ENCODE measurements around the gene CELF2. TPM values are rescaled to one million over a fixed set of nuclear protein-coding genes. Genes with fewer than 3 reads are reported as not detected.
A peak's percentile ranks its signal among the peaks of the same experiment; 100 is the strongest.

Gene CELF2
- total and polyA plus RNA-seq, 2 of the 4 experiments (the other 2 are of a cell fraction): 3.5 to 6.6 TPM

- Histone ChIP-seq H2BK5ac (ENCODE audit: low read depth, low read length, poor library complexity, severe bottlenecking) (no peak overlapping the region), H3K4me2 (ENCODE audit: low read depth, low read length) (no peak overlapping the region), H3K18ac (ENCODE audit: low read depth, low read length) (no peak overlapping the region; the same call in 1 of the 2 replicates), H3K14ac (replicated peaks; ENCODE audit: low read depth, low read length) (peak overlapping the region; percentile 41; the same call in 1 of the 2 replicates), H2BK120ac (ENCODE audit: low read depth, low read length) (peak overlapping the region; percentile 49), H4K20me1 (ENCODE audit: insufficient read depth, low read length) (no peaks in the 10 kb centered on the region), H3K9ac (ENCODE audit: low read depth, low read length) (no peak overlapping the region), H4K91ac (ENCODE audit: insufficient read depth, low read depth, low read length) (no peak overlapping the region), H3K36me3 (ENCODE audit: control insufficient read depth, insufficient read depth, low read length) (no peaks in the 10 kb centered on the region), H3K9me1 (ENCODE audit: insufficient read depth, low read length) (no peaks in the 10 kb centered on the region; the same call in 1 of the 2 replicates), H3K4ac (ENCODE audit: low read depth, low read length) (peak overlapping the region; percentile 38; the same call in 1 of the 2 replicates), H3K23ac (ENCODE audit: low read depth, low read length) (no peak overlapping the region), H2BK15ac (ENCODE audit: low read depth, low read length) (no peak overlapping the region), H3K4me1 (ENCODE audit: control insufficient read depth, insufficient read depth, low read length) (peaks cover 5% of the 10 kb centered on the region), H2BK20ac (ENCODE audit: low read depth, low read length) (no peak overlapping the region), H4K8ac (ENCODE audit: low read depth in 2 of 2, low read length in 2 of 2) (no peak overlapping the region), H3K79me1 (ENCODE audit: low read depth in 1 of 2, low read length in 2 of 2) (no peaks in the 10 kb centered on the region), H4K5ac (ENCODE audit: low read depth, low read length) (no peak overlapping the region), H2AK5ac (ENCODE audit: low read depth, low read length) (no peak overlapping the region), H2AK9ac (replicated peaks; ENCODE audit: low read depth, low read length, poor library complexity) (no peak overlapping the region), H3K4me3 (ENCODE audit: insufficient read depth, low read depth, low read length) (no peak overlapping the region), H3K27ac (ENCODE audit: insufficient read depth, low read length) (no peak overlapping the region), H3K56ac (ENCODE audit: extremely low read depth, insufficient read depth, low read length) (no peak overlapping the region), H3K9me3 (ENCODE audit: control insufficient read depth, insufficient read depth, low read length) (no peaks in the 10 kb centered on the region; the same call in 1 of the 2 replicates), H3K27me3 (ENCODE audit: control insufficient read depth, insufficient read depth, low read length) (no peaks in the 10 kb centered on the region), H2AFZ (replicated peaks; ENCODE audit: low read length, poor library complexity) (peak overlapping the region; percentile 4)
- ChIA-PET POLR2A (ENCODE audit: unreplicated experiment) (no interaction called here), CTCF (interaction anchor here (0.6 to 0.7 kb wide), 2 partner anchors 183 to 488 kb away, joined by 3 to 5 read pairs; no protein-coding TSS in a partner anchor)
- dilution Hi-C loops (cut with HindIII; ENCODE audit: low sequenced_read_pairs, unreplicated experiment) (no loop called here), intact Hi-C loops (cut with micrococcal nuclease) (no loop called here), in situ Hi-C loops (cut with MboI; ENCODE audit: low sequenced_read_pairs) (no loop called here)
- WGBS, 2 experiments (ENCODE audit: extremely low coverage in 2 of 2, insufficient read length in 1 of 2): 44% methylated on average over 2 of the region's 12 CpGs; no CpG with 5 or more reads in 1 of the 2 experiments
- no peak; the same call in 1 of the 2 replicates for ATAC-seq (ENCODE audit: low read depth)
- DNase-seq: peak; percentile 61
- no TSS peak for BruUV-seq (replicated peaks)
- no peak for TF ChIP-seq USF2 (IDR thresholded peaks at IDR 0.05; ENCODE audit: low read depth, low read length)
- no peak for TF ChIP-seq RAD21 (IDR thresholded peaks at IDR 0.05; ENCODE audit: low read length)
- TF ChIP-seq, protein P1, sequence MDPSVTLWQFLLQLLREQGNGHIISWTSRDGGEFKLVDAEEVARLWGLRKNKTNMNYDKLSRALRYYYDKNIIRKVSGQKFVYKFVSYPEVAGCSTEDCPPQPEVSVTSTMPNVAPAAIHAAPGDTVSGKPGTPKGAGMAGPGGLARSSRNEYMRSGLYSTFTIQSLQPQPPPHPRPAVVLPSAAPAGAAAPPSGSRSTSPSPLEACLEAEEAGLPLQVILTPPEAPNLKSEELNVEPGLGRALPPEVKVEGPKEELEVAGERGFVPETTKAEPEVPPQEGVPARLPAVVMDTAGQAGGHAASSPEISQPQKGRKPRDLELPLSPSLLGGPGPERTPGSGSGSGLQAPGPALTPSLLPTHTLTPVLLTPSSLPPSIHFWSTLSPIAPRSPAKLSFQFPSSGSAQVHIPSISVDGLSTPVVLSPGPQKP (IDR thresholded peaks at IDR 0.05; ENCODE audit: borderline replicate concordance, low read depth, low read length): no peak
- no peak for TF ChIP-seq CTCF (conservative IDR thresholded peaks at IDR 0.05; ENCODE audit: low read depth, low read length)
- no peak for TF ChIP-seq MAZ (IDR thresholded peaks at IDR 0.05; ENCODE audit: borderline replicate concordance, low read depth, low read length)
- no peak for TF ChIP-seq FOS (IDR thresholded peaks at IDR 0.05; ENCODE audit: low read depth, low read length)
- no peak for TF ChIP-seq RCOR1 (IDR thresholded peaks at IDR 0.05; ENCODE audit: insufficient replicate concordance, low read length)
- TF ChIP-seq CEBPB (IDR thresholded peaks at IDR 0.05; ENCODE audit: low read depth, low read length): no peak
These were observed 226.0 kb downstream of the CELF2 start for GRCh38 chr10:11243425-11244222.
